Heart left ventricle (tissue), 16 donors: ENCODE data around the gene PKD1. TPM values are rescaled to one million over a fixed set of nuclear protein-coding genes. Genes with fewer than 3 reads are reported as not detected.

Experiments used
- ATAC-seq, 4 donors: fragments of 200-7000 bp; cut with Tn5 transposase; one replicate each; pipeline ENCODE4 v1.9.1; 2020 to 2022; ENCODE audit warnings: moderate library complexity in 4 of 4, mild to moderate bottlenecking in 3 of 4, moderate number of reproducible peaks in 1 of 4
- DNase-seq, 5 donors: peaks; one replicate each; pipeline ENCODE4 v3.0.0-alpha.2; 2020
- H3K27ac ChIP-seq, 12 donors: fragments of 200-600 bp; sonication (generic) in 4 of 12; one replicate each; pipeline versions ENCODE4 v1.5.0 to v1.8.0; 2016 to 2022; ENCODE audit warnings: mild to moderate bottlenecking in 2 of 12
- H3K27me3 ChIP-seq, 9 donors: fragments of 200-600 bp; sonication (generic) in 2 of 9; one replicate each; pipeline versions ENCODE4 v1.5.1 to v1.8.0; 2016 to 2022; ENCODE audit warnings: mild to moderate bottlenecking in 3 of 9
- H3K36me3 ChIP-seq, 9 donors: fragments of 200-600 bp; sonication (generic) in 2 of 9; one replicate each; pipeline versions ENCODE4 v1.5.0 to v1.8.0; 2018 to 2022; ENCODE audit warnings: mild to moderate bottlenecking in 2 of 9
- H3K4me1 ChIP-seq, 12 donors: fragments of 200-600 bp; sonication (generic) in 4 of 12; one replicate each; pipeline versions ENCODE4 v1.5.0 to v1.8.0; 2016 to 2022; ENCODE audit warnings: mild to moderate bottlenecking in 3 of 12
- H3K4me3 ChIP-seq, 12 donors: fragments of 200-600 bp; sonication (generic) in 4 of 12; one replicate each; pipeline versions ENCODE4 v1.5.0 to v1.8.0; 2017 to 2022; ENCODE audit warnings: mild to moderate bottlenecking in 9 of 12, moderate library complexity in 4 of 12
- H3K9me3 ChIP-seq, 12 donors: fragments of 200-600 bp; sonication (generic) in 4 of 12; one replicate each; pipeline versions ENCODE4 v1.5.0 to v1.8.0; 2016 to 2022; ENCODE audit warnings: mild to moderate bottlenecking in 1 of 12
- CTCF ChIP-seq, 12 donors: fragments of 200-600 bp; sonication (generic) in 4 of 12; IDR thresholded peaks; one replicate each; pipeline versions ENCODE4 v1.5.0 to v1.8.0; 2018 to 2022; ENCODE audit warnings: antibody characterized with exemption in 12 of 12, mild to moderate bottlenecking in 5 of 12
- POLR2A ChIP-seq, 2 donors: fragments of 450-650 bp; IDR thresholded peaks; one replicate each; pipeline ENCODE4 v1.6.1; 2017; ENCODE audit warnings: antibody characterized with exemption in 2 of 2, mild to moderate bottlenecking in 2 of 2, moderate library complexity in 2 of 2
- WGBS, 4 donors: extraction: QIAGEN DNeasy Blood & Tissue Kit in 2 of 4; methylation state at CpG; one replicate each; pipeline versions ENCODE4 v1.1.5 to v1.1.7; 2013 to 2018; 5-methylcytosine and 5-hydroxymethylcytosine counted together
- intact Hi-C, 10 donors: fragments of 100-400 bp; cut with DNase I; formaldehyde crosslinking; loops; one replicate each; pipeline versions ENCODE4 v1.11.1 to v1.14.2; 2022
- polyA plus RNA-seq, 2 donors: library from polyadenylated mRNA; stranded (reverse); fragments of 200-250 nt; gene quantifications; one replicate each; pipeline ENCODE4 v1.2.3, GENCODE V29; 2013
- total RNA-seq, 9 donors: library from RNA; depleted of rRNA in 2 of 9; stranded (reverse); fragments of >200 nt in 2 of 9; fragmentation: NEBNext Ultra II Directional in 3 of 9; extraction: Animal tissue kit (Norgen Biotek cat#: 25700) in 3 of 9; gene quantifications; one replicate each; pipeline versions ENCODE4 v1.1.0 to v1.2.4, GENCODE V29; 2016 to 2023
- donor health status: ischemic (EF 13 %, LVEDD 7.1; RV severe dilation, severe dysfunction).
- donor health status: healthy with polysubstance abuse.
- donor health status: DM: no; HTN: yes; CAD: no.
- donor health status: DM: no; HTN: no; CAD: no.
- donor health status: ischemic (EF 25% LVEDD 6.9; RV normal size, moderate dysfunction).
- donor health status: ischemic (EF 25% LVEDD 5.7; RV mildly dilated, moderate dysfunction).
- donor health status: healthy.
- donor health status: DM: yes; HTN: yes; CAD: no.
- donor health status: ischemic (EF 35%, LVEDD 5.7; RV mildly dilated, moderate dysfunction).
- donor health status: nonischemic (EF 11% LVEDD 7.7; RV severe dilation, severe dysfunction).
- donor health status: DM: yes; HTN: yes; CAD: no.
- donor health status: PGD.
- donor health status: ischemic (EF 29% LVEDD 5.4; RV normal size, mild dysfunction).
- donor health status: nonischemic (EF 23%, LVEDD 6.1; RV moderate dilation, normal function).

Gene PKD1
- total and polyA plus RNA-seq, 11 donors = 64.9 to 441 (median 105) TPM

GRCh38 chr16:2179107-2179501 is 43.4 kb upstream of the PKD1 start:
- TF ChIP-seq POLR2A (IDR thresholded peaks at IDR 0.05) (no peak), CTCF (IDR thresholded peaks at IDR 0.05) (no peak)
- H3K36me3 ChIP-seq = peaks cover 0 to 41% (median 34%) of the 10 kb centered on the region in 9 donors
- DNase-seq = no peak
- WGBS, 4 donors = 14 to 41% (median 36%) methylated on average over 36 to 50 of the region's 50 CpGs
- H3K4me1 ChIP-seq = no peaks in the 10 kb centered on the region
- H3K4me3 ChIP-seq = no peak overlapping the region
- no peak overlapping the region for H3K27ac ChIP-seq
- H3K27me3 ChIP-seq = no peaks in the 10 kb centered on the region
- H3K9me3 ChIP-seq = no peaks in the 10 kb centered on the region
- no peak for ATAC-seq
- intact Hi-C loops = no loop called here

DNA sequence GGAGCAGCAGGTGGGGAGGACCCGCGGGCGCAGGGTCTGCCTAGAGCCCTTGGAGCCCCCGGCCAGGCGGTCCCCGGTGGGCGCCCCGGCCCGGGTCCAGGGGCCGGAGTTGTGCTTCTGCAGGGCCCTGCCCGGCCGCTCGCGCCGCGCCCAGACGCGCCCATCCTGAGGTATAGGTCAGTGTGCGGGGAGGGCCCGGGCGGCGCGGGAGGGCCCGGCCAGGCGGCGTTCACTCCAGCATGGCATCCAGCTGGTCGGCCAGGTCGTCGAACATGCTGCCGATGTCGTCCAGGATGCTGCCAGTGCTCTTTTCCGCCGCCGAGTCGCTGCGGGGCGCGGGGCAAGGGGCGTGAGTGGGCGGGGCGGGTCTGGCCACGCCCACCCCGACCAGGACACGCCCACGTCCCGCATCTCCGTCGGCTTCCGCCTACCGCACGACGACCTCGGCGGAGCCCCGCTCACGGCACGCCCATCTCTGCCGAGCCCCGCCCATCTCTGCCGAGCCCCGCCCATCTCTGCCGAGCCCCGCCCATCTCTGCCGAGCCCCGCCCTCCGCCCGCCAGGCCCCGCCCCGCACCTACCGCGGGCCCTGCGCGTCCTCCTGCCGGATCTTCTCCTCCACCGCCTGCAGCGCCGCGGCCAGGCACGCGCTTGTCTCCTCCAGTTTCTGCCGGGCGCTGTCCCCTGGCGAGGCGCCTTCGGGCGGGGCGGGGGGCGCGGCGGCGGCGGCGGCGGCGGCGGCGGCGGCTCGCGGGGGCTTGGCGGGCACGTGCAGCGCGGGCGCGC is 42.8 kb upstream of the PKD1 start:
- intact Hi-C loops = no loop called here
- 11 to 34% (median 31%) methylated on average over 45 to 106 of the region's 106 CpGs for whole genome bisulfite sequencing, 4 donors
- Histone ChIP-seq H3K27me3 (no peaks in the 10 kb centered on the region), H3K36me3 (peaks cover 0 to 47% (median 39%) of the 10 kb centered on the region in 9 donors), H3K4me1 (no peaks in the 10 kb centered on the region), H3K4me3 (no peak overlapping the region), H3K9me3 (no peaks in the 10 kb centered on the region), H3K27ac (no peak overlapping the region)
- ATAC-seq (peak in 2 of 4 donors; percentile 18 to 33), DNase-seq (no peak)
- TF ChIP-seq CTCF (IDR thresholded peaks at IDR 0.05) (no peak), POLR2A (IDR thresholded peaks at IDR 0.05) (no peak)

DNA sequence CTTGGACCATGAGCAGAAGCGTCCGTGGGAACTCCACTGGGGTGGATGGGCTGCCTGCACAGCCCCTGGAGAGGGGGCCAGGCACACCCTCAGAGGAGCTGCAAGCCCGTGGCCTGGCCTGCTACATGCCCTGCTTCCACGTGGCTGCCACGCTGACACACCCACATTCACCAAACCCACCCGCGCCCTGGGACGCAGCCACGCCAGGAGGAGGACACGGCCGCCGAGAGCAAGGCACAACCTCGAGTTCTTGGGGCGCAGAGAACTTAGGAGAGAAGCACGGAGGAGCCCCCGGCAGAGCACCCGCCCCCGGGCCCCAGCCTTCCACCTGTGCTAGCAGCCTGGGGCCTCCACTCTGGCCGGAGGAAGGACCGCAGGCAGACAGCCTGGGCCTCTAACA is 41.9 kb upstream of the PKD1 start:
- H3K36me3 ChIP-seq = peaks cover 0 to 53% (median 45%) of the 10 kb centered on the region in 9 donors
- WGBS, 4 donors = 95 to 97% (median 96%) methylated on average over 18 to 20 of the region's 20 CpGs
- ATAC-seq (no peak), DNase-seq (no peak)
- intact Hi-C loops = no loop called here
- no peaks in the 10 kb centered on the region for H3K9me3 ChIP-seq
- no peak overlapping the region for H3K27ac ChIP-seq
- no peaks in the 10 kb centered on the region for H3K27me3 ChIP-seq
- no peak overlapping the region for H3K4me3 ChIP-seq
- no peaks in the 10 kb centered on the region for H3K4me1 ChIP-seq
- TF ChIP-seq POLR2A (IDR thresholded peaks at IDR 0.05) (no peak), CTCF (IDR thresholded peaks at IDR 0.05) (no peak)

DNA sequence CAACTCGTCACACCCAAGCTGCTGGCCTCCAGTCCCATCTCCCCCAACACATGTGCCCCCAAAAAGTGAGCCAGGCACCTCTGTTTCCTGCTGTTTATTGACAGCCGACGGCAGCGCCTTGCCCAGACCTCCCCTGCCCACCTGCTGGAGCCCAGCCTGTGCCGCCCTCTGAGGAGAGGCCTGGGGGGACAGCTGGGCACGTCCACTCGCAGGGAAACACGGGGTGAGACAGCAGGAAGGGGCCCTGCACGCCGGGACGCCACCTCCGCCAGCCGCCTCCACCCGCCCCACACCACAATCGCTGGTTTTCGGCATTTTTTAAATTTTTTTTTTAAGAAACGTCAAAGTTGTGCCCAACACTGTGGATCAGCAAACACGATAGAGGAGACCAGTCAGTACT is 41.4 kb upstream of the PKD1 start:
- WGBS, 4 donors = 92 to 96% (median 94%) methylated on average over 18 of the region's 18 CpGs
- Histone ChIP-seq H3K27ac (no peak overlapping the region), H3K4me1 (no peaks in the 10 kb centered on the region), H3K27me3 (no peaks in the 10 kb centered on the region), H3K9me3 (no peaks in the 10 kb centered on the region), H3K4me3 (no peak overlapping the region), H3K36me3 (peaks cover 0 to 58% (median 45%) of the 10 kb centered on the region in 9 donors)
- ATAC-seq (no peak), DNase-seq (no peak)
- TF ChIP-seq CTCF (IDR thresholded peaks at IDR 0.05) (no peak), POLR2A (IDR thresholded peaks at IDR 0.05) (no peak)
- intact Hi-C loops = no loop called here
